ENCODE results near the gene FERD3L. TPM values are rescaled to one million over a fixed set of nuclear protein-coding genes. Genes with fewer than 3 reads are reported as not detected.

Gene FERD3L
- total and polyA plus RNA-seq, 2 of the 13 experiments (the other 11 are each of a cell fraction or from before 2014, with no cell fraction given), result not detected

DNA sequence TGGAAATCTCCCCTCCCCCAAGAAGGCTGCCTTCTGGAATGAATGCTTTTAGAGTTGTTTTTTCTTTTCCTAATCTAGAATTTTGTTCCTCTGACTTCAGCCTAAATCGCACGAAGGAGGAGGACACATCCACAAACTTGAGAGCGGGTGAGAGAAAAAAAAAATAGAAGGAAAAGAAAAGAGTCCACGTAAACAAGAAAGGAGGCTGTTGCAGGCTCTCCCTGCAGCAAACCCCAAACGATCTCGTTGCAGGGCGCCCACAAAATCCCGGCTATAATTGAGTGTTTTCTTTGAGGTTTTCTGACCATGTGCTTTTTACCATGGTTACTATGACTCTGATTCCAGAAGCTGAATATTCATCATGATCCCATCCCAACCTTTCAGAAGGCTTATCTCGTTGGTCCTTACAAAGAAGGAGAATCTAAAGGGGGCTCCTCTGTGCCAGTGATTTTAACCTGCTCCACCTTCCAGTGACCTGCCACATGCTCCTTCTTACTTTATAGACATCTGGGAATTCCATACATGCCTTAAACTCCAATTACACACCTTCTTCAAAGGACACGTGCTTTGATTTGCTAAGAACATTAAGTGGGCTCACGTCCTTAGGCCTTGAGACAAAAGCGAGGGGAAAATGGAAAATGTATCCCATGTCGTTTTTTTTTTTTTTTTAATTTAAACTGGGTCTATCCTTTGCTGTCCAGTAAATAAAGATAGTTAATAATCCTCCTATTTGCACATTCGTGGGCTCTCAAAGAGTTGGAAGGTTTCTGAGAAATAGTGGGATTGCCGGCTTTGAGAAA lies 33.5 kb downstream of the FERD3L start:
- DNase-seq (ENCODE audit: low spot score) (no peak), FAIRE-seq (no peak), ATAC-seq (no peak)
- no peaks in the 10 kb centered on the region for H4K20me1 ChIP-seq (ENCODE audit: insufficient read depth, low read length)
- POLR2A ChIA-PET, result no interaction called here
- H3K4me2 ChIP-seq (ENCODE audit: low read depth, low read length), result no peak overlapping the region
- no peaks in the 10 kb centered on the region for H3K79me2 ChIP-seq (ENCODE audit: insufficient read depth, low read length)
- no peaks in the 10 kb centered on the region for H3K4me1 ChIP-seq (ENCODE audit: insufficient read depth, low read length)
- CTCF ChIA-PET (ENCODE audit: low intra/inter-chr PET ratio, low total read pairs), result no interaction called here
- no peak overlapping the region for H2AFZ ChIP-seq (ENCODE audit: low read length)
- H3K9me3 ChIP-seq (ENCODE audit: low read length), result no peaks in the 10 kb centered on the region
- no peak overlapping the region for H3K4me3 ChIP-seq (replicated peaks in 1 of 3; ENCODE audit: insufficient read depth in 1 of 3, low read depth in 2 of 3, low read length in 3 of 3)
- no peak overlapping the region for H3K27ac ChIP-seq (ENCODE audit: extremely low read length, insufficient read depth, low read length)
- H3K27me3 ChIP-seq (ENCODE audit: control insufficient read depth in 1 of 2, insufficient read depth in 2 of 2, low read length in 2 of 2), result peaks cover 2 to 48% of the 10 kb centered on the region in 2 experiments; a peak in 2 of 5 replicates
- 29% methylated on average over 15 of the region's 15 CpGs for WGBS (ENCODE audit: low lambda C conversion rate)
- intact Hi-C loops (cut with micrococcal nuclease; ENCODE audit: unreplicated experiment), result no loop called here
- in situ Hi-C loops (cut with HindIII; ENCODE audit: extremely low pct_ligation_motif_present, low pct_unique_long_range_greater_than_20kb), result loop anchor here (25.0 kb wide), 1 partner anchor 551 kb away; no protein-coding TSS in a partner anchor
- BruUV-seq (replicated peaks), result no TSS peak
- H3K9ac ChIP-seq (ENCODE audit: insufficient read depth, low read depth, low read length), result no peak overlapping the region
- H3K36me3 ChIP-seq (replicated peaks in 1 of 2; ENCODE audit: control insufficient read depth in 1 of 2, insufficient read depth in 2 of 2, low read length in 2 of 2), result no peaks in the 10 kb centered on the region
- TF ChIP-seq YY1 (IDR thresholded peaks at IDR 0.05; ENCODE audit: insufficient read depth, insufficient replicate concordance, low read depth, low read length) (no peak), HBP1 (CRISPR knock-in tag; IDR thresholded peaks at IDR 0.05; ENCODE audit: low read depth) (no peak), ZNF354B (CRISPR knock-in tag; IDR thresholded peaks at IDR 0.05) (no peak), SP1 (IDR thresholded peaks at IDR 0.05) (no peak), SP1 (CRISPR knock-in tag; IDR thresholded peaks at IDR 0.05) (no peak), REPIN1 (CRISPR knock-in tag; IDR thresholded peaks at IDR 0.05; ENCODE audit: borderline replicate concordance, low read depth) (no peak), NFIC (IDR thresholded peaks at IDR 0.05; ENCODE audit: low read length) (no peak), HHEX (CRISPR knock-in tag; IDR thresholded peaks at IDR 0.05) (no peak), ZFP36 (IDR thresholded peaks at IDR 0.05; ENCODE audit: borderline replicate concordance, low read depth, low read length, partially characterized antibody) (no peak), SMAD3 (CRISPR knock-in tag; IDR thresholded peaks at IDR 0.05) (no peak), MTF2 (CRISPR knock-in tag; IDR thresholded peaks at IDR 0.05; ENCODE audit: borderline replicate concordance) (no peak), CHD2 (IDR thresholded peaks at IDR 0.05; ENCODE audit: low read depth, low read length) (no peak), ZNF101 (CRISPR knock-in tag; IDR thresholded peaks at IDR 0.05; ENCODE audit: borderline replicate concordance, low read depth) (no peak)
- TF ChIP-seq, protein P1, sequence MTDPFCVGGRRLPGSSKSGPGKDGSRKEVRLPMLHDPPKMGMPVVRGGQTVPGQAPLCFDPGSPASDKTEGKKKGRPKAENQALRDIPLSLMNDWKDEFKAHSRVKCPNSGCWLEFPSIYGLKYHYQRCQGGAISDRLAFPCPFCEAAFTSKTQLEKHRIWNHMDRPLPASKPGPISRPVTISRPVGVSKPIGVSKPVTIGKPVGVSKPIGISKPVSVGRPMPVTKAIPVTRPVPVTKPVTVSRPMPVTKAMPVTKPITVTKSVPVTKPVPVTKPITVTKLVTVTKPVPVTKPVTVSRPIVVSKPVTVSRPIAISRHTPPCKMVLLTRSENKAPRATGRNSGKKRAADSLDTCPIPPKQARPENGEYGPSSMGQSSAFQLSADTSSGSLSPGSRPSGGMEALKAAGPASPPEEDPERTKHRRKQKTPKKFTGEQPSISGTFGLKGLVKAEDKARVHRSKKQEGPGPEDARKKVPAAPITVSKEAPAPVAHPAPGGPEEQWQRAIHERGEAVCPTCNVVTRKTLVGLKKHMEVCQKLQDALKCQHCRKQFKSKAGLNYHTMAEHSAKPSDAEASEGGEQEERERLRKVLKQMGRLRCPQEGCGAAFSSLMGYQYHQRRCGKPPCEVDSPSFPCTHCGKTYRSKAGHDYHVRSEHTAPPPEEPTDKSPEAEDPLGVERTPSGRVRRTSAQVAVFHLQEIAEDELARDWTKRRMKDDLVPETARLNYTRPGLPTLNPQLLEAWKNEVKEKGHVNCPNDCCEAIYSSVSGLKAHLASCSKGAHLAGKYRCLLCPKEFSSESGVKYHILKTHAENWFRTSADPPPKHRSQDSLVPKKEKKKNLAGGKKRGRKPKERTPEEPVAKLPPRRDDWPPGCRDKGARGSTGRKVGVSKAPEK (CRISPR knock-in tag; IDR thresholded peaks at IDR 0.05; ENCODE audit: borderline replicate concordance), result no peak

Measured in HepG2 (cell line).